Right cardiac atrium (tissue), 5 donors: Measurements from ENCODE around the gene CDK5RAP2. TPM values are rescaled to one million over a fixed set of nuclear protein-coding genes. Genes with fewer than 3 reads are reported as not detected.
A peak's percentile ranks its signal among the peaks of the same experiment; 100 is the strongest.
"Not testable (repeated sequence)": the region's sequence is repeated elsewhere in the genome, so short reads cannot be mapped to it uniquely, and the experiment has no call there.

Experiments used
- ATAC-seq, 2 donors: fragments of 200-7000 bp; cut with Tn5 transposase; one replicate each; pipeline versions ENCODE4 v1.8.0 to v1.9.1; 2020; ENCODE audit warnings: moderate library complexity in 2 of 2, mild to moderate bottlenecking in 1 of 2
- DNase-seq, 3 donors: peaks; one replicate each; pipeline ENCODE4 v3.0.0-alpha.2; 2020
- H3K27ac ChIP-seq: one replicate; pipeline ENCODE4 v1.5.1; 2013; ENCODE audit warnings: mild to moderate bottlenecking, low read length, control low read depth, moderate library complexity
- H3K27me3 ChIP-seq: one replicate; pipeline ENCODE4 v1.6.1; 2013; ENCODE audit not compliant: control insufficient read depth, insufficient read depth
- H3K4me1 ChIP-seq: one replicate; pipeline ENCODE4 v1.6.1; 2013; ENCODE audit warnings: low read length; ENCODE audit not compliant: control insufficient read depth, insufficient read depth
- H3K4me3 ChIP-seq: one replicate; pipeline ENCODE4 v1.5.1; 2013; ENCODE audit warnings: low read length, control low read depth
- H3K9me3 ChIP-seq: one replicate; pipeline ENCODE4 v1.6.1; 2013; ENCODE audit warnings: low read length; ENCODE audit not compliant: control insufficient read depth
- WGBS: extraction: QIAGEN DNeasy Blood & Tissue Kit; methylation state at CpG from one replicate; pipeline ENCODE4 v1.1.7; 2013; 5-methylcytosine and 5-hydroxymethylcytosine counted together
- intact Hi-C, 4 donors: fragments of 100-400 bp; cut with DNase I; formaldehyde crosslinking; loops; one replicate each; pipeline versions ENCODE4 v1.11.0 to v1.14.0; 2022 to 2023
- polyA plus RNA-seq: library from polyadenylated mRNA; stranded (reverse); fragments of 200-250 nt; gene quantifications from one replicate; pipeline ENCODE4 v1.2.3, GENCODE V29; 2013
- total RNA-seq, 4 donors: library from RNA; stranded (reverse); fragmentation: NEBNext Ultra II Directional; extraction: Animal tissue kit (Norgen Biotek cat#: 25700); gene quantifications; one replicate each; pipeline ENCODE4 v1.2.1, GENCODE V29; 2021
- donor health status: healthy with polysubstance abuse.
- donor health status: DM: no; HTN: yes; CAD: no.
- donor health status: DM: no; HTN: no; CAD: no.
- donor health status: DM: no; HTN: yes; CAD: no; lungs with severe emphysema.
- donor health status: DM: yes; HTN: yes; CAD: no.

The CDK5RAP2 gene
- total and polyA plus RNA-seq, 5 donors: 28.0 to 63.6 (median 46.3) TPM

GRCh38 chr9:120564589-120564988 is 15.4 kb downstream of the CDK5RAP2 start:
- H3K9me3 ChIP-seq: no peaks in the 10 kb centered on the region
- H3K27me3 ChIP-seq: no peaks in the 10 kb centered on the region
- no peak for DNase-seq
- ATAC-seq: no peak
- H3K27ac ChIP-seq: no peak overlapping the region
- intact Hi-C loops: no loop called here
- H3K4me3 ChIP-seq: no peak overlapping the region
- H3K4me1 ChIP-seq: peaks cover 4% of the 10 kb centered on the region
- WGBS: over 99% methylated on average over 3 of the region's 3 CpGs

- 66% methylated on average over 8 of the region's 8 CpGs for WGBS
- peaks cover 4% of the 10 kb centered on the region for H3K4me1 ChIP-seq
- H3K9me3 ChIP-seq: no peaks in the 10 kb centered on the region
- no peak overlapping the region for H3K4me3 ChIP-seq
- peak; percentile 61 to 81 for ATAC-seq
- DNase-seq: peak; percentile 52 to 82 (median 72)
- intact Hi-C loops: no loop called here
- H3K27ac ChIP-seq: no peak overlapping the region
- H3K27me3 ChIP-seq: no peaks in the 10 kb centered on the region
Observed at GRCh38 chr9:120562861-120563443, 17.0 kb downstream of the CDK5RAP2 start.

GRCh38 chr9:120561709-120562108 is 18.3 kb downstream of the CDK5RAP2 start:
- DNase-seq (no peak), ATAC-seq (no peak)
- Histone ChIP-seq H3K4me1 (peaks cover 4% of the 10 kb centered on the region), H3K27ac (no peak overlapping the region), H3K4me3 (no peak overlapping the region), H3K9me3 (no peaks in the 10 kb centered on the region), H3K27me3 (no peaks in the 10 kb centered on the region)
- 93% methylated on average over 1 of the region's 1 CpG for WGBS
- intact Hi-C loops: no loop called here

- no peak for DNase-seq
- Histone ChIP-seq H3K27ac (no peak overlapping the region), H3K27me3 (no peaks in the 10 kb centered on the region), H3K4me3 (no peak overlapping the region), H3K9me3 (no peaks in the 10 kb centered on the region), H3K4me1 (peaks cover 4% of the 10 kb centered on the region)
- no peak for ATAC-seq
- intact Hi-C loops: no loop called here
- 84% methylated on average over 1 of the region's 1 CpG for WGBS
Observed at GRCh38 chr9:120559546-120559945, 20.4 kb downstream of the CDK5RAP2 start.

GRCh38 chr9:120558454-120558853 is 21.5 kb downstream of the CDK5RAP2 start:
- DNase-seq: no peak
- ATAC-seq: no peak
- intact Hi-C loops: no loop called here
- H3K4me1 ChIP-seq: peaks cover 4% of the 10 kb centered on the region
- WGBS: 93% methylated on average over 3 of the region's 3 CpGs
- no peaks in the 10 kb centered on the region for H3K9me3 ChIP-seq
- H3K4me3 ChIP-seq: no peak overlapping the region
- H3K27ac ChIP-seq: no peak overlapping the region
- H3K27me3 ChIP-seq: no peaks in the 10 kb centered on the region

- 44% methylated on average over 2 of the region's 2 CpGs for WGBS
- ATAC-seq: no peak
- Histone ChIP-seq H3K9me3 (no peaks in the 10 kb centered on the region), H3K4me3 (no peak overlapping the region), H3K27me3 (no peaks in the 10 kb centered on the region), H3K4me1 (no peaks in the 10 kb centered on the region), H3K27ac (no peak overlapping the region)
- intact Hi-C loops: no loop called here
- no peak for DNase-seq
Observed at GRCh38 chr9:120557205-120557604, 22.8 kb downstream of the CDK5RAP2 start.

- 89% methylated on average over 3 of the region's 3 CpGs for WGBS
- DNase-seq (no peak), ATAC-seq (no peak)
- H3K9me3 ChIP-seq: no peaks in the 10 kb centered on the region
- no peak overlapping the region for H3K27ac ChIP-seq
- no peak overlapping the region for H3K4me3 ChIP-seq
- no peaks in the 10 kb centered on the region for H3K4me1 ChIP-seq
- H3K27me3 ChIP-seq: no peaks in the 10 kb centered on the region
- intact Hi-C loops: no loop called here
Observed at GRCh38 chr9:120556775-120557174, 23.2 kb downstream of the CDK5RAP2 start.

- Histone ChIP-seq H3K9me3 (no peaks in the 10 kb centered on the region), H3K4me1 (no peaks in the 10 kb centered on the region), H3K27me3 (no peaks in the 10 kb centered on the region), H3K4me3 (no peak overlapping the region), H3K27ac (no peak overlapping the region)
- intact Hi-C loops: no loop called here
- 85% methylated on average over 4 of the region's 4 CpGs for WGBS
- DNase-seq (no peak), ATAC-seq (no peak)
Observed at GRCh38 chr9:120555839-120556238, 24.1 kb downstream of the CDK5RAP2 start.

GRCh38 chr9:120552210-120552704 is 27.7 kb downstream of the CDK5RAP2 start:
- H3K27ac ChIP-seq, H3K9me3 ChIP-seq, H3K4me3 ChIP-seq, intact Hi-C loops, DNase-seq, ATAC-seq, H3K4me1 ChIP-seq, H3K27me3 ChIP-seq: not testable (repeated sequence)
- WGBS: 96% methylated on average over 6 of the region's 7 CpGs

- H3K9me3 ChIP-seq: no peaks in the 10 kb centered on the region
- intact Hi-C loops: no loop called here
- DNase-seq (no peak), ATAC-seq (no peak)
- no peaks in the 10 kb centered on the region for H3K27me3 ChIP-seq
- WGBS: 87% methylated on average over 6 of the region's 6 CpGs
- no peak overlapping the region for H3K27ac ChIP-seq
- H3K4me1 ChIP-seq: no peaks in the 10 kb centered on the region
- no peak overlapping the region for H3K4me3 ChIP-seq
Observed at GRCh38 chr9:120545701-120546550, 34.0 kb downstream of the CDK5RAP2 start.

- 88% methylated on average over 1 of the region's 1 CpG for WGBS
- intact Hi-C loops: no loop called here
- H3K4me3 ChIP-seq: no peak overlapping the region
- H3K27me3 ChIP-seq: no peaks in the 10 kb centered on the region
- H3K27ac ChIP-seq: no peak overlapping the region
- H3K9me3 ChIP-seq: no peaks in the 10 kb centered on the region
- ATAC-seq: no peak
- no peak for DNase-seq
- H3K4me1 ChIP-seq: no peaks in the 10 kb centered on the region
Observed at GRCh38 chr9:120544441-120544840, 35.5 kb downstream of the CDK5RAP2 start.
